HG02885 (cell line): ENCODE results near the gene PHLDA3.
"Not testable (repeated sequence)": the region's sequence is repeated elsewhere in the genome, so short reads cannot be mapped to it uniquely, and the experiment has no call there.

Experiments used
- ATAC-seq: cut with Tn5 transposase; IDR thresholded peaks from one replicate; pipeline ENCODE4 v1.9.1; 2021; ENCODE audit warnings: mild to moderate bottlenecking; ENCODE audit not compliant: unreplicated experiment, poor library complexity

PHLDA3 gene

DNA sequence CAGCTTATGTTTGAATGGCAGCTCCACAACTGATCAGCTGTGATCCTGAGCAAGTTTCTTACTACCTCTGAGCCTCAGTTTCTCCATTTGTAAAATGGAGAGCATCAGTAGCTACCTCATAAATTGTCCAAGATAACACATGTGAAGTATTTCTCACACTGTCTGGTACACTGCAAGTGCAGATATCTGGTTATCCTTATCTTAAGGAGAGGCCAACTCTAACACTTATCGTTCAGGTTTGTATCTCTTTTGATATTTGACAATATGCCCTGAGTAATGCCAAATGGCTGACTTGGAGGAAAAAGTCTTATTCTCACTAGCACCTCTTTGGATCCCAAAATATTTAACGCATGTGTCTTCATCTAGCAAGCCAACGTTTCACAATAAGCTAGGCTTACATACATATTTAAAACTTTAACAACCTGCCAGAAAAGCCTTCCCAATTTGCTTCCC is 35.2 kb upstream of the PHLDA3 start:
- ATAC-seq: no peak

- no peak for ATAC-seq
These were observed 34.6 kb upstream of the PHLDA3 start for GRCh38 chr1:201503397-201504176.

DNA sequence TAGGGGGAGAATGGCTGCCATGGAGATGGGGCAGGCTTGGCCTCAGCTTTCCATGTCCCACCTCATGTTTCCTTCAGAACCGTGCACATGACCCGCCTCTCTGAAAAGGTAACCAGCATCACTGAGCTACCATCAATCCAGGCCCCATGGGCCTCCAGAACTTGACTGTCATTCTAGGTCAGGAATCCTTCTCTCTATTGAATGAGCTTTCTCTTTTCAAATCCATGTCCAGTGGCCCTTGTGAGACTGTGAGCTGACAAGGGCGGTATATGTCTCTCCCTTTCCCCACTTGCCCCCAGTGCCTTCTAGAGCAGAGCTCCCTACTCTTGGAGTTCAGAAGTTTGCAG is 33.5 kb upstream of the PHLDA3 start:
- ATAC-seq: no peak

DNA sequence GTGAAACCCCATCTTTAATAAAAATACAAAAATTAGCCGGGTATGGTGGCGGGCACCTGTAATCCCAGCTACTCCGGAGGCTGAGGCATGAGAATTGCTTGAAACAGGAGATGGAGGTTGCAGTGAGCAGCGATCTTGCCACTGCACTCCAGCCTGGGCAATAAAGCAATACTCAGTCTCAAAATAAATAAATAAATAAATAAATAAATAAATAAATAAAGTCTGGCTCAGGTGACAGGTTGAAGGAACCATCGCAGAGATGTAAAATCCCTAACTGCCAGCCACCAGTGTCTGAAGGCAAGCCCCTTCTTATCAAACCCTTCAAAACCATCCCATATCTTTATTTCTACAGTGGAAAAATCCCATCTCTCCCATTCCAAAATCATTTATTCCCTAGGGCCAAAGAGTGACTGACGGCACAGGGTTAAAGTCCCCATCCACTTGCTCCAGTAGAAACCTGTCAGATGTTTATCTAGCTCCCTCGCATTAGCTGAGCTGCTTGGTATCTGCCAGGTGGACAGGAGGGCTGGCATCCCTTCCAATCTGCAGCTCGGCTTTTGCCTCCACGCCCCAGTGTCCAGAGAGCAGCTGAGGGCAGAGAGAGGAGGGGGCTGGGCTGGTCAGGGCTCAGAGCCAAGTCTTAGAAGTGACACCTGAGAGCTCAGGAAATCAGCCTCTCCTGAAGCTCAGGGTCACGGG is 33.0 kb upstream of the PHLDA3 start:
- ATAC-seq: no peak

- ATAC-seq: no peak
These were observed 32.2 kb upstream of the PHLDA3 start for GRCh38 chr1:201501144-201501543.

DNA sequence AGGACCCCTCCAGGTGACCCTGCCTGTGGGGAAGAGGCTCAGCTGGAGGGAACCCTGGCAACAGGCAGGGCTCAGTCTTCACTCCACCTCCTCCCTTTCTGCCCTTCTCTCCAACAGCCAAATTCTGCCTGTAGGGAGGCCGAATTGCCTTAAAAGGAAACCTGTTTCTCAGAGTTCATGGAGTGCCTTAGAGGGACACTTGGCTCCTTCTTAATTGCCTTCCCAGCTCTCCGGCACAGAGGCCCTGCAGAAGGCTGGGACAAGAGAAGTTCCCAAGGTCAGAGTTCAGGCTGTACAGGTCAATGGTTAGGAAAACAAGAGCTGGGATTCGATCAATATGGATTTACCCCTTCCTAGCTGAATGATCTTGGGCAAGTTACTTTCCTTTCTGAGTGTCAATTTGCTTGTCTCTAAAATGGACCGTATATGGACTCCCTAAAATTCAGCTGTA is 31.7 kb upstream of the PHLDA3 start:
- no peak for ATAC-seq

DNA sequence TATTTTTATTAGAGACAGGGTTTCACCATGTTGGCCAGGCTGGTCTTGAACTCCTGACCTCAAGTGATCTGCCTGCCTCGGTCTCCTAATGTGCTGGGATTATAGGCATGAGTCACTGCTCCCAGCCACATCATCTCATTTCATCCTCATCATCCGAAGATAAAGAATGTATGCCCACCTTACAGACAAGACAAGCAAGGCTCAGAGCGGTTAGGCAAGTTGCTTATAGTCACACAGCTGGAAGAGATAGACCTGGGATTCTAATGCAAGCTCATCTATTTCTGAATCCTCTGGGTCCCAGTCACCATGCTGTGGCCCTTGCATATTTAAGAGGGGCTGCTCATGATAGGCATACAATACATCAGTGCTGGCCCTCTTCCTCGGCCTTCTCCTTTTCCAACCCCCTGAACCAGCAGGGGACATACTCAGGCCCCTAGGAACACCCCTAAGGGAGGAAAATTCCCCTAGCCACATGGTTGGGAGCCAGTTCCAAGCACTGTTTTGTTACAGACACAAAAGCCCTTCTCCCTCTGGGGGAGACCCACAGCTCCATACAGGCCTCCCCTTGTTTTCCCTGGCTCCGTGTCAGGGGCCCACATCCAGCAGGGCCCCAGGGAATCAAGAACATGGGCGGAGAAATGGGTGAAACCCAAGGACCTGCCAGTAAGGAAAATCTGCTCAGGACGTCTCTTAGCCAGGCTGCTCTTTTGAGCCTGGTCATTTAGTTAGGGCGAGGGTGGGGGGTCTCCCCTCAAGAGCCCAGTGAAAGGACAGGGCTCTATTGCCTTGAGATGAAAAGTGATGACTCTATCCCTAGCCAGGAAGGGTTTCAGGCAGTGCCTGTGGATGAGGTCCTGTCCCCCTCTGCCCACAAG is 31.0 kb upstream of the PHLDA3 start:
- no peak for ATAC-seq

- ATAC-seq: no peak
These were observed 30.2 kb upstream of the PHLDA3 start for GRCh38 chr1:201499191-201499590.

GRCh38 chr1:201498621-201499020 is 29.6 kb upstream of the PHLDA3 start:
- ATAC-seq: no peak

GRCh38 chr1:201497935-201498509 is 29.0 kb upstream of the PHLDA3 start:
- no peak for ATAC-seq

DNA sequence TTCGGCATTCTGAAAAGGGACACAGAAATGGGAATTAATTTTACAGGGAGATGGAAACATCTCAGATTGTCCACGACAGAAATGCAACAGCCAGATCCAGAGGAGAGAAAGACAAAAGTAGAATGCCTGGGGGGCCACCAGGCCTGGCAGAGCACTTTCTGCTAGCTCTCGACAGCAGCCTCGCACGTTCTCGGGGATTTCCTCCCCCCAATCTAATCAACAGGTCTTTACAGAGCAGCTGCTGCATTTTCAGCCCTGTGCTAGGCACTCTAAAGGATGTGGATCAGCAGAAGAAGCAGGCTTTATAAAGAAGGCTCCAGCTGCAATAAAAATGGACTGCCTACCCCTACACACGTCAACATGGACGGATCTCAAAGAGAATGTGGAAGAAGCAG is 27.3 kb upstream of the PHLDA3 start:
- ATAC-seq: no peak

DNA sequence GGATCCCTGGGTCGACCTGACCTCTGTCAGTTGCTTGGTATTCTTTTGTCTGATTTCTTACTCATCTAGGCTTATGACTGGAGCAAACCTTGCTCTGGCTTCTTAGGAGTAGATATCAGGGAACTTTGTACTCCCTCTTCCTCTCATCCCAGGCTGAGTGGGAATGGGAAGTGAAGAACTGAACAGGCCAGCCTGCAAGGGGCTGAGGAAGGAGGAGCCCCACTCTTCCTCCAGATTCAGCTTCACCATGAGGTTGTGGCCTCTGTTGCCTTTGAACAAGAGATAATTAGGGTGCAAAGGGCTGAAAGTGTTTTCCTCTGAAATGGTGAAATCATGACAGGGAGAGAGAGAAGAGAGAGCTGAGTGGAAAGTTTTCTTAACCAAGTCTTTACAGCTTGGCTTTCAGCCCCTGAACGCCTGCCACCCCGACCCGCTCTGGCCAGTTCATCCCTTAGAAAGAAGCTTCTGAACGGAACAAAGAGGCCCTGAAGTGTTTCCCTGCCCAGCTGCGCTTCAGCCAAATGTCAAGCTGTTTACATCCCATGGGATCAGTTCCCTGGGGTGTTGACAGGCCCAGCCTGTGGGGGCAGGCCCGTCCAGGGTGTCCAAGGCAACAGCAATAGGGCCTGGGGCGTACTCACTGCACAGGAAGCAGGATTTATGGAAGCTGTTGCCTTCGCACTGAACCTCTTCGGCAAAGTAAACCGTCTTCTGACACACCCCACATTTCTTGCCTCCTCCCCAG is 26.7 kb upstream of the PHLDA3 start:
- no peak for ATAC-seq

GRCh38 chr1:201493757-201494617 is 25.0 kb upstream of the PHLDA3 start:
- no peak for ATAC-seq

GRCh38 chr1:201493026-201493656 is 24.2 kb upstream of the PHLDA3 start:
- ATAC-seq: not testable (repeated sequence)

DNA sequence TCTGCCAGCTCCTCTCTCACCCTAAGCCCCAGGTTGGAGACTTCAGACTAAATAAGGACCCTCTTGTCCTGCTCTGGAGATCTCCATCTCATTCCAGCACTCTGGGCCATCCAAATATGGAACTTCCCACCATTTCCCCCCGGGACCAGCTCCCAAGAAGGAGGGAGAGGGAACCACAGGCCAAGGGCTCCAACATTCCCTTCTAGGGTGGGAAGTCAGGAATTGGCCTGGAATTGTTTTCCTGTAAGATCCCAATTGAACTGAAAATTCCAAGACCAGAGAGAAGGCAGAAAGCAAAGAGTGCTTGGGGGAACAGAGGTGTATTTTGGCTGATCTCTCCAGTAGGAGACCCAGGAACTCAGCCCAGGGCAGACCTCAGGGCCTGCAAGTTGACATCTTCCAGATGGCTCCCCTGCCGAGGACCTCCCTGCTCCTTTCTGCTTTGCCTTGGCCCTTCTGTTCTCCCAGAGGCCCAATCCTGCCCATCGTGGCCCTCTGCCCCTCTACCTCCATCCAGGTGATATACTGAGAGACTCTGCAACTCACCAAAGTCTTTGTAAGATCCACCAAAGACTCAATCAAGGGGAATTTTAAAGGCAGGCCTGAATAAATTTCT is 23.0 kb upstream of the PHLDA3 start:
- no peak for ATAC-seq

GRCh38 chr1:201490708-201491131 is 21.7 kb upstream of the PHLDA3 start:
- ATAC-seq: no peak

DNA sequence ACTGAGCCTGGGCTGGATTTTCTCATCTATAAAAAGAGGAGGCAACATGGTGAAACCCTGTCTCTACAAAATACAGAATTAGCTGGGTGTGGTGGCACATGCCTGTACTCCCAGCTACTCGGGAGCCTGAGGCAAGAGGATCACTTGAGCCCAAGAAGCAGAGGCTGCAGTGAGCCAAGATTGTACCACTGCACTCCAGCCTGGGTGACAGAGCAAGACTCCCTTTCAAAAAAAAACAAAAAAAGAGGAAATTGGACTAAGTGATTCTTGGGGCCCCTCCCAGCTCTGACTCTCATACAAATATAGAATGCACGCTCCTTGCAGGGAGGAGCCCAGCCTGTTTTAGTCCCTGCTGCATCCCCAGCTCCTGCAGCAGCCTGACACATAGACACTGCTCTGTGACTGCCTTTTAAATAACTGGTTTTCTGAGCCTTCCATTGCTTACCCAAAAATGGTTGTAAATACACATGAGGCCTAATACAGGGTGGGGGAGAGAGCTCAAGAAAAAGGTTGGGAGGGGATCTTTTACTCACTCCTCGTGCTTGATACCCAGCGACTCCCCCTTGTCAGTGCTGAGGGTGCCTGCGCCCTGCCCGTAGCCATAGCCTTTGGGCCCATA is 20.8 kb upstream of the PHLDA3 start:
- no peak for ATAC-seq
